Parathyroid adenoma (tissue), 2 donors: ENCODE data around the gene ZSCAN31.
"Not testable (repeated sequence)": the region's sequence is repeated elsewhere in the genome, so short reads cannot be mapped to it uniquely, and the experiment has no call there.

Experiments
- H2AFZ ChIP-seq: fragments of 300-600 bp; sonication (generic); one replicate; pipeline ENCODE4 v1.7.0; 2017; ENCODE audit warnings: antibody characterized with exemption, mild to moderate bottlenecking
- H3K27ac ChIP-seq: fragments of 300-600 bp; sonication (generic); one replicate; pipeline ENCODE4 v1.7.0; 2017
- H3K27me3 ChIP-seq: fragments of 300-600 bp; sonication (generic); one replicate; pipeline ENCODE4 v1.7.0; 2017; ENCODE audit warnings: low read length; ENCODE audit not compliant: control insufficient read depth, insufficient read depth
- H3K36me3 ChIP-seq: fragments of 300-600 bp; sonication (generic); one replicate; pipeline ENCODE4 v1.7.0; 2017; ENCODE audit warnings: low read length; ENCODE audit not compliant: control insufficient read depth, insufficient read depth
- H3K4me1 ChIP-seq: fragments of 300-600 bp; sonication (generic); one replicate; pipeline ENCODE4 v1.7.0; 2017; ENCODE audit warnings: control low read depth
- H3K4me2 ChIP-seq: fragments of 300-600 bp; sonication (generic); one replicate; pipeline ENCODE4 v1.7.0; 2017; ENCODE audit warnings: low read length
- H3K4me3 ChIP-seq: fragments of 300-600 bp; sonication (generic); one replicate; pipeline ENCODE4 v1.7.0; 2017; ENCODE audit warnings: low read depth, low read length
- H3K79me2 ChIP-seq: fragments of 300-600 bp; sonication (generic); one replicate; pipeline ENCODE4 v1.7.0; 2017; ENCODE audit warnings: control low read depth
- H3K9ac ChIP-seq: fragments of 300-600 bp; sonication (generic); one replicate; pipeline ENCODE4 v1.7.0; 2017; ENCODE audit warnings: mild to moderate bottlenecking
- H3K9me3 ChIP-seq: fragments of 300-600 bp; sonication (generic); one replicate; pipeline ENCODE4 v1.7.0; 2017; ENCODE audit warnings: low read length; ENCODE audit not compliant: control insufficient read depth
- CTCF ChIP-seq: fragments of 300-600 bp; sonication (generic); IDR thresholded peaks from one replicate; pipeline ENCODE4 v1.7.0; 2017; ENCODE audit warnings: antibody characterized with exemption, mild to moderate bottlenecking
- donor health status: primary hyperparathyroidism.

Gene ZSCAN31

GRCh38 chr6:28330041-28330440 is 5.9 kb downstream of the ZSCAN31 start:
- Histone ChIP-seq H3K27ac (no peak overlapping the region), H3K4me3 (no peak overlapping the region), H2AFZ (no peak overlapping the region), H3K4me1 (peaks cover 6% of the 10 kb centered on the region), H3K79me2 (no peaks in the 10 kb centered on the region), H3K36me3 (peaks cover 14% of the 10 kb centered on the region), H3K9me3 (peaks cover 9% of the 10 kb centered on the region), H3K9ac (no peak overlapping the region), H3K27me3 (no peaks in the 10 kb centered on the region), H3K4me2 (no peak overlapping the region)
- TF ChIP-seq CTCF, result no peak

- no peak for TF ChIP-seq CTCF
- H3K27ac ChIP-seq, result no peak overlapping the region
- H3K9me3 ChIP-seq, result peaks cover 9% of the 10 kb centered on the region
- H3K79me2 ChIP-seq, result no peaks in the 10 kb centered on the region
- no peak overlapping the region for H3K4me3 ChIP-seq
- no peak overlapping the region for H3K4me2 ChIP-seq
- H3K4me1 ChIP-seq, result no peaks in the 10 kb centered on the region
- H2AFZ ChIP-seq, result no peak overlapping the region
- no peak overlapping the region for H3K9ac ChIP-seq
- H3K36me3 ChIP-seq, result peaks cover 14% of the 10 kb centered on the region
- H3K27me3 ChIP-seq, result no peaks in the 10 kb centered on the region
These were observed 9.5 kb downstream of the ZSCAN31 start for GRCh38 chr6:28326371-28326948.

- Histone ChIP-seq H3K27ac (no peak overlapping the region), H3K79me2 (no peaks in the 10 kb centered on the region), H3K4me3 (no peak overlapping the region), H3K9me3 (peaks cover 11% of the 10 kb centered on the region), H2AFZ (no peak overlapping the region), H3K9ac (no peak overlapping the region), H3K27me3 (no peaks in the 10 kb centered on the region), H3K36me3 (peaks cover 14% of the 10 kb centered on the region), H3K4me1 (no peaks in the 10 kb centered on the region), H3K4me2 (no peak overlapping the region)
- no peak for TF ChIP-seq CTCF
These were observed 12.0 kb downstream of the ZSCAN31 start for GRCh38 chr6:28323813-28324424.

- no peak overlapping the region for H3K27ac ChIP-seq
- no peak overlapping the region for H3K9ac ChIP-seq
- no peak for TF ChIP-seq CTCF
- peaks cover 14% of the 10 kb centered on the region for H3K36me3 ChIP-seq
- no peaks in the 10 kb centered on the region for H3K4me1 ChIP-seq
- no peaks in the 10 kb centered on the region for H3K27me3 ChIP-seq
- H3K4me2 ChIP-seq, result no peak overlapping the region
- H3K79me2 ChIP-seq, result no peaks in the 10 kb centered on the region
- H2AFZ ChIP-seq, result no peak overlapping the region
- H3K4me3 ChIP-seq, result no peak overlapping the region
- peaks cover 11% of the 10 kb centered on the region for H3K9me3 ChIP-seq
These were observed 13.3 kb downstream of the ZSCAN31 start for GRCh38 chr6:28322661-28323060.

GRCh38 chr6:28317866-28318265 is 18.1 kb downstream of the ZSCAN31 start:
- not testable (repeated sequence) for H3K4me2 ChIP-seq, H3K9me3 ChIP-seq, H3K27ac ChIP-seq, H3K4me3 ChIP-seq, H3K9ac ChIP-seq, H3K79me2 ChIP-seq, H3K27me3 ChIP-seq, H2AFZ ChIP-seq, H3K4me1 ChIP-seq, H3K36me3 ChIP-seq
